Cardiac fibroblast (primary cell): ENCODE results near the gene LRP1.

Source experiments
- DNase-seq, 2 donors: peaks; one replicate each; pipeline versions ENCODE4 v3.0.0 to v3.0.0-alpha.2; 2010; ENCODE audit warnings: low read depth in 2 of 2
- H3K4me3 ChIP-seq, 2 donors: replicated peaks in 1 of 2; 1 replicate in 1 of 2; 2 replicates in 1 of 2; pipeline ENCODE4 v1.5.1; 2011; ENCODE audit warnings: low read depth in 2 of 2, low read length in 2 of 2, mild to moderate bottlenecking in 2 of 2, moderate library complexity in 1 of 2
- TF ChIP-seq, protein P1 (sequence below): IDR thresholded peaks from one replicate; pipeline ENCODE4 v1.5.1; 2011; ENCODE audit warnings: low read depth, mild to moderate bottlenecking, low read length, inconsistent platforms

The LRP1 gene

DNA sequence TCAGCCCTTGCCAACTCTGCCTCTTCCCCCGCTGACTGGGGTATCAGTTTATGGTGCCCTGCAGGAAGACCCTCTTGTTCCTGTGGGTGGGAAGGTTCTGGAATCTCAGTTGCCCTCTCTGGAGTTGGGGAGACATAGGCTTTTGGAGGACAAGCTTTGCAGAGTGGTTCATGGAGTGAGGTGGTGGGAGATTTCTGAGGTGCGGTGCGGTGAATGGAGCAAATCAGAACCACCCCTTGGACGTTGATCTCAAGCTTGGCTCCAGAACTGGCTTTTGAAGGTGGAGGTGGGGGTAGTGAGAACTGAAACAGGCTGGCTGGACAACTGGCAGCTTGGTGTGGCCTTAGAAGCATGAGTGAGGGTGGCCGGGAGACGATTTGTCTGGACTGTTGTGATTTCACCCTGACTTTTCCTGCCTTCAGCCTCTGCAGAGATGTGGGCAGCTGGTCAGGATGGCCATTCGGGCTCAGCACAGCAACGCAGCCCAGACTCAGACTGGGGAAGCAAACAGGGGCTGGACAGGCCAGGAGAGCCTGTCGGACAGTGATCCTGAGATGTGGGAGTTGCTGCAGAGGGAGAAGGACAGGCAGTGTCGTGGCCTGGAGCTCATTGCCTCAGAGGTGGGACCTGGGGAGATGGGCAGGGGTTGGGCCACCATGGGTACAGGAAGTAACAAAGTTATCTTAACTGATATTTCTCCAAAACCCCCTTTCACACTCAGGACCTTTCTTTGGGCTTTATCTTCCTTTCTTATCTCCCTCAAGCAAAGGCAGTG is 102.3 kb downstream of the LRP1 start:
- DNase-seq: no peak
- TF ChIP-seq, protein P1, sequence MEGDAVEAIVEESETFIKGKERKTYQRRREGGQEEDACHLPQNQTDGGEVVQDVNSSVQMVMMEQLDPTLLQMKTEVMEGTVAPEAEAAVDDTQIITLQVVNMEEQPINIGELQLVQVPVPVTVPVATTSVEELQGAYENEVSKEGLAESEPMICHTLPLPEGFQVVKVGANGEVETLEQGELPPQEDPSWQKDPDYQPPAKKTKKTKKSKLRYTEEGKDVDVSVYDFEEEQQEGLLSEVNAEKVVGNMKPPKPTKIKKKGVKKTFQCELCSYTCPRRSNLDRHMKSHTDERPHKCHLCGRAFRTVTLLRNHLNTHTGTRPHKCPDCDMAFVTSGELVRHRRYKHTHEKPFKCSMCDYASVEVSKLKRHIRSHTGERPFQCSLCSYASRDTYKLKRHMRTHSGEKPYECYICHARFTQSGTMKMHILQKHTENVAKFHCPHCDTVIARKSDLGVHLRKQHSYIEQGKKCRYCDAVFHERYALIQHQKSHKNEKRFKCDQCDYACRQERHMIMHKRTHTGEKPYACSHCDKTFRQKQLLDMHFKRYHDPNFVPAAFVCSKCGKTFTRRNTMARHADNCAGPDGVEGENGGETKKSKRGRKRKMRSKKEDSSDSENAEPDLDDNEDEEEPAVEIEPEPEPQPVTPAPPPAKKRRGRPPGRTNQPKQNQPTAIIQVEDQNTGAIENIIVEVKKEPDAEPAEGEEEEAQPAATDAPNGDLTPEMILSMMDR: no peak
- H3K4me3 ChIP-seq: peak overlapping the region; percentile 66

DNA sequence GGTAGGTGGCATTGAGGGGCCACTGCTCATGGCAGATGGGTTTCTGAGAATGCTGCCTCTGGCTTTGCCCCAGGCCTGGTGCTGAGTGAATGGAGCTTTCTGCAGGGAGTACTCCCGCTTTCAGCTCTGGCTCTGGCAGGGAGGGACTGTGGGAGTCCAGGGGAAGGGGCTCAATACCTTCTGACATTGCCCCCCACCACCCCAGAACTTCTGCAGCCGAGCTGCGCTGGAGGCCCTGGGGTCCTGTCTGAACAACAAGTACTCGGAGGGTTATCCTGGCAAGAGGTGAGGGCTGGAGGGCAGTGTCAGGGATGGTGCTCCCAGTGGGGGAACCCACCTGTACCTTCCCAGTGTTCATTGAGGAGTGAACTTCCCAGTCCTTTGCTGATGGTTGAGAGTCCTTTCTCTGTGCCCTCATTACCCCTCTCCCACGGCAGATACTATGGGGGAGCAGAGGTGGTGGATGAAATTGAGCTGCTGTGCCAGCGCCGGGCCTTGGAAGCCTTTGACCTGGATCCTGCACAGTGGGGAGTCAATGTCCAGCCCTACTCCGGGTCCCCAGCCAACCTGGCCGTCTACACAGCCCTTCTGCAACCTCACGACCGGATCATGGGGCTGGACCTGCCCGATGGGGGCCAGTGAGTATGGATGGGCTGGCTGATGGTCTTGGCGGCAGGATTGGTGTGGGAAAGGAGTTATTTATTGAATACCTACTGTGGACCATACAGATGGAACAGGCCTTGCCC is 103.2 kb downstream of the LRP1 start:
- peak overlapping the region; percentile 66 for H3K4me3 ChIP-seq
- TF ChIP-seq, protein P1: no peak
- no peak for DNase-seq

DNA sequence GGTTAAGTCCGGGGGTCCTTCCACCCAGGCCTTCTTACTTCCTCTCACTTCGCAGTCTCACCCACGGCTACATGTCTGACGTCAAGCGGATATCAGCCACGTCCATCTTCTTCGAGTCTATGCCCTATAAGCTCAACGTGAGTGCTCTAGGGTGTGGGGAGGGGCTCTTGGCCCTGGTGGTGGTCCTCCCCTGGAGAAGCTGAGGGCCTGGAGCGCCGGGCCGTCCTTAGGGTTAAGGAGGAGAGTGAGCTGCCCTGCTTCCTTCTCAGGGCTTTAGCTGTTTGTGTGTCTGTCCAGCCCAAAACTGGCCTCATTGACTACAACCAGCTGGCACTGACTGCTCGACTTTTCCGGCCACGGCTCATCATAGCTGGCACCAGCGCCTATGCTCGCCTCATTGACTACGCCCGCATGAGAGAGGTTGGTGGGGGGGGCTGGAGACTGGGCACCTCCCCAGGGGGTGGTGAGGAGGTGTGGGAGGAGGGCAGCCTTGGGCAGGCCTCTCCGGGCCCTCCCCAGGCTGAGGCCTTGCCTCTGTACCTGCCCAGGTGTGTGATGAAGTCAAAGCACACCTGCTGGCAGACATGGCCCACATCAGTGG is 104.0 kb downstream of the LRP1 start:
- H3K4me3 ChIP-seq: peak overlapping the region in 1 of 2 donors; percentile 66
- DNase-seq: no peak
- TF ChIP-seq, protein P1: no peak

DNA sequence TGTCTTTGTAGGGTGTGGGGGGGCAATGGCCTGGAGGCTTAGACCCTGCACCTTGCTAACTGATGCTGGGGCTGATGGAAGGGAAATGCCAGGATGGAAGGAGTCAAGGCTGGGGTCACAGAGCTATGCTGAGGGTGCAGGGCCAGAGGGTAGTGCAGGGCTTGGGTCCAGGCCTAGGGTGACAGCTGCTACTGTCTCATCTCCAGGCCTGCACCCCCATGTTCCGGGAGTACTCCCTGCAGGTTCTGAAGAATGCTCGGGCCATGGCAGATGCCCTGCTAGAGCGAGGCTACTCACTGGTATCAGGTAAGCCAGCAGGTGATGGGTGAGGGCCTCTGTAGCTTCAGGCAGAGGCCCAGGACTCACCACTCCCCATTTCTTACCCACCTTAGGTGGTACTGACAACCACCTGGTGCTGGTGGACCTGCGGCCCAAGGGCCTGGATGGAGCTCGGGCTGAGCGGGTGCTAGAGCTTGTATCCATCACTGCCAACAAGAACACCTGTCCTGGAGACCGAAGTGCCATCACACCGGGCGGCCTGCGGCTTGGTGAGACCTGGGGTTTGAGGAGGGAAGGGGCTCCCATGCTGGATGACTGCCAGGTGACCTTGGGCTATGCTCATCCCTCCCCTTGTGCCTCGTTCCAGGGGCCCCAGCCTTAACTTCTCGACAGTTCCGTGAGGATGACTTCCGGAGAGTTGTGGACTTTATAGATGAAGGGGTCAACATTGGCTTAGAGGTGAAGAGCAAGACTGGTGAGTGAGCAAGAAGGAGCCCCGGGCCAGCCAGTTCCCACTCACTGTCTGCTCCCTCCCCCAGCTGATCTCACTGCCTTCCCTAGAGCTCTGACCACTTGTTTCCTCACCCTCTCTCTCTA is 105.3 kb downstream of the LRP1 start:
- TF ChIP-seq, protein P1: no peak
- H3K4me3 ChIP-seq: no peak overlapping the region
- DNase-seq: peak; percentile 78 to 95

DNA sequence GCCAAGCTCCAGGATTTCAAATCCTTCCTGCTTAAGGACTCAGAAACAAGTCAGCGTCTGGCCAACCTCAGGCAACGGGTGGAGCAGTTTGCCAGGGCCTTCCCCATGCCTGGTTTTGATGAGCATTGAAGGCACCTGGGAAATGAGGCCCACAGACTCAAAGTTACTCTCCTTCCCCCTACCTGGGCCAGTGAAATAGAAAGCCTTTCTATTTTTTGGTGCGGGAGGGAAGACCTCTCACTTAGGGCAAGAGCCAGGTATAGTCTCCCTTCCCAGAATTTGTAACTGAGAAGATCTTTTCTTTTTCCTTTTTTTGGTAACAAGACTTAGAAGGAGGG is 105.9 kb downstream of the LRP1 start:
- no peak overlapping the region for H3K4me3 ChIP-seq
- TF ChIP-seq, protein P1: no peak
- no peak for DNase-seq

DNA sequence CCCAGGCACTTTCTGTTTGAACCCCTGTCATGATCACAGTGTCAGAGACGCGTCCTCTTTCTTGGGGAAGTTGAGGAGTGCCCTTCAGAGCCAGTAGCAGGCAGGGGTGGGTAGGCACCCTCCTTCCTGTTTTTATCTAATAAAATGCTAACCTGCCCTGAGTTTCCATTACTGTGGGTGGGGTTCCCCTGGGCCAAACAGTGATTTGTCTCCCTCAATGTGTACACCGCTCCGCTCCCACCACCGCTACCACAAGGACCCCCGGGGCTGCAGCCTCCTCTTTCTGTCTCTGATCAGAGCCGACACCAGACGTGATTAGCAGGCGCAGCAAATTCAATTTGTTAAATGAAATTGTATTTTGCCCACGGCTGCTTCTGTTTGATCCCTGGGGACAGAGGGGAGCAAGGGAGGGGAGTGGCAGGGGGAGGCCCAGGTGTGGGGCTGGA is 106.3 kb downstream of the LRP1 start:
- TF ChIP-seq, protein P1: no peak
- peak overlapping the region in 1 of 2 donors; percentile 3 for H3K4me3 ChIP-seq
- DNase-seq: no peak
